Measurements from ENCODE around the gene DNAAF2. TPM values are rescaled to one million over a fixed set of nuclear protein-coding genes. Genes with fewer than 3 reads are reported as not detected.

The DNAAF2 gene
- total and polyA plus RNA-seq, 2 of the 13 experiments (the other 11 are each of a cell fraction or from before 2014, with no cell fraction given): 6.1 to 13.6 TPM

DNA sequence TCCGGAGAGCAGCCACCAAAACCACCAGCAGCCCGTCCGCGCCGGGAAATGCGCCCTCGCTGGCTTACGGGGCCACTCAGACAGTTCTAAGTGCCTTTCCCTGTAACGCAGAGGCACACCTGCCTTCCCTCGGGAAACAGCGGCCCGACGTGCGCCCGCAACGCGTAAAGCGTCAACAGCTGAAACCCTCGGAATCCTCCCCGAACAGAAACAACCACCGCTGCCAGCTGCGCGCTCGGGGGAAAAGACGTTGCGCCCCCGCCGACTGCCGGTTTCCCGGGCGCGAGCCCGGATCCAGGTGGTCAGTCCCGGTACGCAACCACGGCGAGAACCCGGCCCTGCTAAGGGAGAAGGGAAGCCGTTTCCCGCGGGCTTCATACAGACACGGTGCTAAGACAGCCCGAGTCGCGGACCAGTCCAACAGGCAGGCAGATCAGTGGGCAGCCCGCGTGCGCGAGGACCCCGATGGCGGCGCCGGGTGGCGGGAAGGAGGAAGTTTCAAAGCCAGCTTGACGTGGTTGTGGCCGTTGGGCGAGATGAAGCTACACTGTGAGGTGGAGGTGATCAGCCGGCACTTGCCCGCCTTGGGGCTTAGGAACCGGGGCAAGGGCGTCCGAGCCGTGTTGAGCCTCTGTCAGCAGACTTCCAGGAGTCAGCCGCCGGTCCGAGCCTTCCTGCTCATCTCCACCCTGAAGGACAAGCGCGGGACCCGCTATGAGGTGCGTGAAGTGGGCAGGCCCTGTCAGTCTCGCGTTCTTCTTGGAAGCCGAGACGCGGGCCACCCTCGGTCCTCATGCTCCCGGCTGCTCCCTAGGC is 36.4 kb downstream of the DNAAF2 start, which contains the start of gene LRR1 (continued):
- TF ChIP-seq PATZ1 (CRISPR knock-in tag; IDR thresholded peaks at IDR 0.05): peak; percentile 9
- no peak; the same call in 1 of the 2 replicates for TF ChIP-seq ZNF451 (CRISPR knock-in tag; IDR thresholded peaks at IDR 0.05)
- TF ChIP-seq ZBTB38 (CRISPR knock-in tag; IDR thresholded peaks at IDR 0.05): peak; percentile 69
- TF ChIP-seq, protein P1, sequence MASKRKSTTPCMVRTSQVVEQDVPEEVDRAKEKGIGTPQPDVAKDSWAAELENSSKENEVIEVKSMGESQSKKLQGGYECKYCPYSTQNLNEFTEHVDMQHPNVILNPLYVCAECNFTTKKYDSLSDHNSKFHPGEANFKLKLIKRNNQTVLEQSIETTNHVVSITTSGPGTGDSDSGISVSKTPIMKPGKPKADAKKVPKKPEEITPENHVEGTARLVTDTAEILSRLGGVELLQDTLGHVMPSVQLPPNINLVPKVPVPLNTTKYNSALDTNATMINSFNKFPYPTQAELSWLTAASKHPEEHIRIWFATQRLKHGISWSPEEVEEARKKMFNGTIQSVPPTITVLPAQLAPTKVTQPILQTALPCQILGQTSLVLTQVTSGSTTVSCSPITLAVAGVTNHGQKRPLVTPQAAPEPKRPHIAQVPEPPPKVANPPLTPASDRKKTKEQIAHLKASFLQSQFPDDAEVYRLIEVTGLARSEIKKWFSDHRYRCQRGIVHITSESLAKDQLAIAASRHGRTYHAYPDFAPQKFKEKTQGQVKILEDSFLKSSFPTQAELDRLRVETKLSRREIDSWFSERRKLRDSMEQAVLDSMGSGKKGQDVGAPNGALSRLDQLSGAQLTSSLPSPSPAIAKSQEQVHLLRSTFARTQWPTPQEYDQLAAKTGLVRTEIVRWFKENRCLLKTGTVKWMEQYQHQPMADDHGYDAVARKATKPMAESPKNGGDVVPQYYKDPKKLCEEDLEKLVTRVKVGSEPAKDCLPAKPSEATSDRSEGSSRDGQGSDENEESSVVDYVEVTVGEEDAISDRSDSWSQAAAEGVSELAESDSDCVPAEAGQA (IDR thresholded peaks at IDR 0.05; ENCODE audit: low read depth): no peak
- TF ChIP-seq, protein P1 (CRISPR knock-in tag; IDR thresholded peaks at IDR 0.05; ENCODE audit: borderline replicate concordance): peak; percentile 91; the same call in 1 of the 2 replicates
- 0 out of 2 replicates have a peak, but pooled peaks have one; percentile 2 for TF ChIP-seq ZKSCAN5 (CRISPR knock-in tag; IDR thresholded peaks at IDR 0.05)
- TF ChIP-seq ZNF329 (CRISPR knock-in tag; IDR thresholded peaks at IDR 0.05; ENCODE audit: low read depth): 0 out of 2 replicates have a peak, but pooled peaks have one; percentile 58
- no peak for TF ChIP-seq ZNF713 (CRISPR knock-in tag; IDR thresholded peaks at IDR 0.05)
- TF ChIP-seq SP4 (CRISPR knock-in tag; IDR thresholded peaks at IDR 0.05): no peak
- TF ChIP-seq MEIS1 (CRISPR knock-in tag; IDR thresholded peaks at IDR 0.05; ENCODE audit: borderline replicate concordance): peak; percentile 88
- 0 out of 2 replicates have a peak, but pooled peaks have one; percentile 40 for TF ChIP-seq TBP (CRISPR knock-in tag; IDR thresholded peaks at IDR 0.05)
- TF ChIP-seq ISL2 (CRISPR knock-in tag; IDR thresholded peaks at IDR 0.05): peak; percentile 61
- peak; percentile 79; the same call in 1 of the 2 replicates for TF ChIP-seq PCBP1 (IDR thresholded peaks at IDR 0.05; ENCODE audit: borderline replicate concordance, low read depth, low read length)
- TF ChIP-seq HMGA1 (CRISPR knock-in tag; conservative IDR thresholded peaks at IDR 0.05): no peak
- no peak for TF ChIP-seq SRSF1 (optimal IDR thresholded peaks at IDR 0.05; ENCODE audit: low read depth, low read length)
- TF ChIP-seq TCF7 (IDR thresholded peaks at IDR 0.05; ENCODE audit: low read depth): no peak
- no peak for TF ChIP-seq ZNF549 (CRISPR knock-in tag; IDR thresholded peaks at IDR 0.05)
- TF ChIP-seq JUNB (CRISPR knock-in tag; IDR thresholded peaks at IDR 0.05; ENCODE audit: borderline replicate concordance): no peak
- peak; percentile 82; the same call in 1 of the 2 replicates for TF ChIP-seq ZNF552 (CRISPR knock-in tag; IDR thresholded peaks at IDR 0.05; ENCODE audit: borderline replicate concordance)
- no peak for TF ChIP-seq ZNF20 (CRISPR knock-in tag; IDR thresholded peaks at IDR 0.05)
- TF ChIP-seq SCMH1 (CRISPR knock-in tag; IDR thresholded peaks at IDR 0.05; ENCODE audit: borderline replicate concordance): no peak
- TF ChIP-seq AHR (CRISPR knock-in tag; IDR thresholded peaks at IDR 0.05): peak; percentile 44; the same call in 1 of the 2 replicates
- TF ChIP-seq GZF1 (CRISPR knock-in tag; IDR thresholded peaks at IDR 0.05): 0 out of 2 replicates have a peak, but pooled peaks have one; percentile 81
